GM12878 (cell line): ENCODE results near the gene DUSP18. TPM values are rescaled to one million over a fixed set of nuclear protein-coding genes. Genes with fewer than 3 reads are reported as not detected.

Experiments
- ATAC-seq: fragments of 200-7000 bp; cut with Tn5 transposase; 3 replicates; pipeline ENCODE4 v1.9.1; 2020; ENCODE audit warnings: mild to moderate bottlenecking, moderate library complexity
- BruUV-seq: library from RNA; stranded (reverse); fragments of 400-500 nt; replicated peaks from 2 replicates; lab custom pipeline; 2021; lab: Mats Ljungman, UMichigan
- CTCF ChIA-PET: fragments of 300-600 bp; sonication (Branson Sonifier 250); formaldehyde crosslinking; extraction: SDS; loops from one replicate; lab custom pipeline; 2021; ENCODE audit warnings: inconsistent platforms; lab: Yijun Ruan, JAX
- POLR2A ChIA-PET: fragments of 350-600 bp; formaldehyde crosslinking; extraction: SDS; loops from one replicate; lab custom pipeline; 2021; ENCODE audit warnings: inconsistent platforms; lab: Charles Lee
- RAD21 ChIA-PET: fragments of 300-600 bp; sonication (Branson Sonifier 250); formaldehyde crosslinking; loops from one replicate; lab custom pipeline; 2023; ENCODE audit warnings: antibody characterized with exemption; ENCODE audit not compliant: unreplicated experiment; lab: Charles Lee
- SMC1A ChIA-PET: fragments of 300-600 bp; sonication (Branson Sonifier 250); formaldehyde crosslinking; loops from one replicate; lab custom pipeline; 2023; ENCODE audit not compliant: unreplicated experiment, uncharacterized antibody; lab: Charles Lee
- DNase-seq: peaks from one replicate; pipeline ENCODE4 v3.0.0-alpha.2; 2011; ENCODE audit warnings: low read depth, low spot score
- FAIRE-seq: peaks from 3 replicates; lab custom pipeline; 2011; peaks lifted over from hg19 to GRCh38; lab: Jason Lieb, UNC
- H2AFZ ChIP-seq: 2 replicates; pipeline ENCODE4 v1.6.0; 2011; ENCODE audit warnings: low read depth, low read length, control low read depth; ENCODE audit not compliant: control insufficient read depth
- H3K27ac ChIP-seq: 2 replicates; pipeline ENCODE4 v1.5.1; 2011; ENCODE audit warnings: control low read depth; ENCODE audit not compliant: control insufficient read depth, insufficient read depth
- H3K27me3 ChIP-seq, 2 experiments: replicated peaks in 1 of 2; 2 replicates each; pipeline versions ENCODE4 v1.6.0 to v1.6.1; 2011; ENCODE audit warnings: low read length in 1 of 2; ENCODE audit not compliant: control insufficient read depth in 2 of 2, insufficient read depth in 2 of 2
- H3K36me3 ChIP-seq, 2 experiments: 2 replicates each; pipeline ENCODE4 v1.5.1; 2011; ENCODE audit warnings: low read length in 1 of 2; ENCODE audit not compliant: control insufficient read depth in 2 of 2, insufficient read depth in 2 of 2
- H3K4me1 ChIP-seq: 2 replicates; pipeline ENCODE4 v1.6.1; 2011; ENCODE audit warnings: mild to moderate bottlenecking, low read length, moderate library complexity, mixed read lengths; ENCODE audit not compliant: control insufficient read depth, insufficient read depth
- H3K4me2 ChIP-seq: 2 replicates; pipeline ENCODE4 v1.6.0; 2011; ENCODE audit warnings: control low read depth; ENCODE audit not compliant: control insufficient read depth, insufficient read depth
- H3K4me3 ChIP-seq: fragments of 200-600 bp; sonication (generic); 2 replicates; pipeline ENCODE4 v1.5.1; 2016
- H3K79me2 ChIP-seq: 2 replicates; pipeline ENCODE4 v1.6.0; 2011; ENCODE audit warnings: low read length; ENCODE audit not compliant: control insufficient read depth, insufficient read depth
- H3K9ac ChIP-seq: 2 replicates; pipeline ENCODE4 v1.8.0; 2011; ENCODE audit warnings: low read length, control low read depth, mixed read lengths; ENCODE audit not compliant: control insufficient read depth, insufficient read depth
- H3K9me3 ChIP-seq: replicated peaks from 3 replicates; pipeline ENCODE4 v1.5.1; 2011; ENCODE audit warnings: mild to moderate bottlenecking, low read length; ENCODE audit not compliant: control insufficient read depth, insufficient read depth
- H4K20me1 ChIP-seq: 2 replicates; pipeline ENCODE4 v1.6.0; 2011; ENCODE audit not compliant: control insufficient read depth, insufficient read depth
- ASH2L ChIP-seq: fragments of 300-600, 200-600 bp; sonication (generic); IDR thresholded peaks from 2 replicates; pipeline ENCODE4 v1.6.1; 2017; ENCODE audit warnings: low read depth, mild to moderate bottlenecking, borderline replicate concordance
- CHD1 ChIP-seq: IDR thresholded peaks from 2 replicates; pipeline ENCODE4 v1.6.1; 2012; ENCODE audit warnings: low read depth, low read length, improper control_type of control experiment
- HSF1 ChIP-seq: fragments of 150-350 bp; IDR thresholded peaks from 2 replicates; pipeline ENCODE4 v1.6.1; 2014; ENCODE audit warnings: mild to moderate bottlenecking, low read depth, low read length
- IRF4 ChIP-seq: IDR thresholded peaks from 2 replicates; pipeline ENCODE4 v1.6.1; 2011; ENCODE audit warnings: low read depth, low read length
- KLF5 ChIP-seq: fragments of 450-650 bp; IDR thresholded peaks from 2 replicates; pipeline ENCODE4 v1.6.1; 2014; ENCODE audit warnings: mild to moderate bottlenecking; ENCODE audit not compliant: partially characterized antibody
- MEF2A ChIP-seq: IDR thresholded peaks from 2 replicates; pipeline ENCODE4 v1.6.1; 2011; ENCODE audit warnings: low read depth, mild to moderate bottlenecking, low read length, moderate library complexity; ENCODE audit not compliant: insufficient read depth
- RELA ChIP-seq: fragments of 450-650 bp; IDR thresholded peaks from 2 replicates; pipeline ENCODE4 v1.8.0; 2014; ENCODE audit warnings: borderline replicate concordance; ENCODE audit not compliant: partially characterized antibody
- REST ChIP-seq: IDR thresholded peaks from 2 replicates; pipeline ENCODE4 v1.6.1; 2012; ENCODE audit warnings: mild to moderate bottlenecking, low read depth, low read length
- SIN3A ChIP-seq: IDR thresholded peaks from 2 replicates; pipeline ENCODE4 v1.6.1; 2012; ENCODE audit warnings: low read depth, low read length, improper control_type of control experiment
- STAT3 ChIP-seq: IDR thresholded peaks from 2 replicates; pipeline ENCODE4 v1.6.1; 2011; ENCODE audit warnings: low read depth, low read length, improper control_type of control experiment
- USF2 ChIP-seq: IDR thresholded peaks from 2 replicates; pipeline ENCODE4 v1.6.1; 2011; ENCODE audit warnings: low read depth, low read length, improper control_type of control experiment, borderline replicate concordance
- ZBED1 ChIP-seq: IDR thresholded peaks from 2 replicates; pipeline ENCODE4 v1.6.1; 2016; ENCODE audit warnings: borderline replicate concordance
- ZNF274 ChIP-seq: IDR thresholded peaks from one replicate; pipeline ENCODE4 v1.8.0; 2011; ENCODE audit not compliant: insufficient read length, insufficient read depth
- WGBS: methylation state at CpG from one replicate; pipeline ENCODE4 v1.1.6; 2016; ENCODE audit warnings: low lambda C conversion rate; ENCODE audit not compliant: insufficient replicate concordance, insufficient coverage; ENCODE audit errors: missing lambda C conversion rate; 5-methylcytosine and 5-hydroxymethylcytosine counted together
- in situ Hi-C: fragments of 300-500 bp; cut with MboI; formaldehyde crosslinking; loops from 9 replicates; pipeline ENCODE4 v1.14.3; 2018; ENCODE audit warnings: mixed read lengths
- intact Hi-C: fragments of 100-400 bp; cut with micrococcal nuclease; formaldehyde crosslinking; loops from one replicate; pipeline ENCODE4 v1.14.2; 2022; ENCODE audit not compliant: unreplicated experiment
- polyA plus RNA-seq, 11 experiments: library from polyadenylated mRNA; depleted of rRNA in 4 of 11; unstranded in 6 of 11; stranded (reverse) in 5 of 11; fragments of >200 nt; fragmentation: Nextera tagmentation in 4 of 11; fragmentation: Illumina TruSeq in 1 of 11; extraction: Ambion mirVana in 4 of 11; extraction: Trizol in 1 of 11; gene quantifications; 1 replicate in 1 of 11; 2 replicates in 10 of 11; pipeline versions ENCODE4 v1.2.1 to v1.2.3, GENCODE V29; 2011 to 2016; ENCODE audit warnings: inconsistent platforms in 2 of 11, missing spikeins in 2 of 11, low read depth in 1 of 11
- total RNA-seq, 4 experiments: library from RNA; depleted of rRNA in 3 of 4; stranded (reverse); fragments of >200 nt in 3 of 4; fragmentation: Illumina TruSeq in 1 of 4; extraction: Trizol in 1 of 4; gene quantifications; 2 replicates each; pipeline versions ENCODE4 v1.2.1 to v1.2.3, GENCODE V29; 2013 to 2021
- TF ChIP-seq, protein P1 (sequence below): fragments of 450-650 bp; IDR thresholded peaks from 2 replicates; pipeline ENCODE4 v1.6.1; 2017; ENCODE audit warnings: mild to moderate bottlenecking, moderate library complexity

The DUSP18 gene
- total and polyA plus RNA-seq, 10 of the 15 experiments (the other 5 are each of a cell fraction or from before 2014, with no cell fraction given) = 1.9 to 11.9 (median 7.7) TPM

GRCh38 chr22:30612789-30613188, 54.9 kb downstream of the DUSP18 start:
- CTCF ChIA-PET = interaction anchor here (1.5 kb wide), 1 partner anchor 9 kb away, joined by 3 read pairs; no protein-coding TSS in a partner anchor
- Histone ChIP-seq H3K79me2 (no peaks in the 10 kb centered on the region), H3K27ac (no peak overlapping the region), H3K36me3 (no peaks in the 10 kb centered on the region), H2AFZ (no peak overlapping the region), H3K9ac (no peak overlapping the region), H3K4me3 (no peak overlapping the region), H3K27me3 (no peaks in the 10 kb centered on the region), H3K9me3 (no peaks in the 10 kb centered on the region), H3K4me1 (peaks cover 28% of the 10 kb centered on the region), H4K20me1 (no peaks in the 10 kb centered on the region), H3K4me2 (no peak overlapping the region)
- no TSS peak for BruUV-seq
- 77% methylated on average over 8 of the region's 8 CpGs for WGBS
- POLR2A ChIA-PET = no interaction called here
- RAD21 ChIA-PET = no interaction called here
- ATAC-seq (no peak), FAIRE-seq (no peak), DNase-seq (no peak)
- intact Hi-C loops (no loop called here), in situ Hi-C loops (no loop called here)
- SMC1A ChIA-PET = no interaction called here
- TF ChIP-seq ZBED1 = no peak
- no peak for TF ChIP-seq SIN3A
- no peak for TF ChIP-seq RELA
- TF ChIP-seq ZNF274 = no peak
- no peak for TF ChIP-seq CHD1
- TF ChIP-seq USF2 = no peak
- TF ChIP-seq ASH2L = no peak
- TF ChIP-seq MEF2A = no peak
- no peak for TF ChIP-seq REST
- TF ChIP-seq, protein P1, sequence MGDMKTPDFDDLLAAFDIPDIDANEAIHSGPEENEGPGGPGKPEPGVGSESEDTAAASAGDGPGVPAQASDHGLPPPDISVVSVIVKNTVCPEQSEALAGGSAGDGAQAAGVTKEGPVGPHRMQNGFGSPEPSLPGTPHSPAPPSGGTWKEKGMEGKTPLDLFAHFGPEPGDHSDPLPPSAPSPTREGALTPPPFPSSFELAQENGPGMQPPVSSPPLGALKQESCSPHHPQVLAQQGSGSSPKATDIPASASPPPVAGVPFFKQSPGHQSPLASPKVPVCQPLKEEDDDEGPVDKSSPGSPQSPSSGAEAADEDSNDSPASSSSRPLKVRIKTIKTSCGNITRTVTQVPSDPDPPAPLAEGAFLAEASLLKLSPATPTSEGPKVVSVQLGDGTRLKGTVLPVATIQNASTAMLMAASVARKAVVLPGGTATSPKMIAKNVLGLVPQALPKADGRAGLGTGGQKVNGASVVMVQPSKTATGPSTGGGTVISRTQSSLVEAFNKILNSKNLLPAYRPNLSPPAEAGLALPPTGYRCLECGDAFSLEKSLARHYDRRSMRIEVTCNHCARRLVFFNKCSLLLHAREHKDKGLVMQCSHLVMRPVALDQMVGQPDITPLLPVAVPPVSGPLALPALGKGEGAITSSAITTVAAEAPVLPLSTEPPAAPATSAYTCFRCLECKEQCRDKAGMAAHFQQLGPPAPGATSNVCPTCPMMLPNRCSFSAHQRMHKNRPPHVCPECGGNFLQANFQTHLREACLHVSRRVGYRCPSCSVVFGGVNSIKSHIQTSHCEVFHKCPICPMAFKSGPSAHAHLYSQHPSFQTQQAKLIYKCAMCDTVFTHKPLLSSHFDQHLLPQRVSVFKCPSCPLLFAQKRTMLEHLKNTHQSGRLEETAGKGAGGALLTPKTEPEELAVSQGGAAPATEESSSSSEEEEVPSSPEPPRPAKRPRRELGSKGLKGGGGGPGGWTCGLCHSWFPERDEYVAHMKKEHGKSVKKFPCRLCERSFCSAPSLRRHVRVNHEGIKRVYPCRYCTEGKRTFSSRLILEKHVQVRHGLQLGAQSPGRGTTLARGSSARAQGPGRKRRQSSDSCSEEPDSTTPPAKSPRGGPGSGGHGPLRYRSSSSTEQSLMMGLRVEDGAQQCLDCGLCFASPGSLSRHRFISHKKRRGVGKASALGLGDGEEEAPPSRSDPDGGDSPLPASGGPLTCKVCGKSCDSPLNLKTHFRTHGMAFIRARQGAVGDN = no peak
- TF ChIP-seq KLF5 = no peak
- no peak for TF ChIP-seq STAT3
- TF ChIP-seq IRF4 = no peak
- no peak for TF ChIP-seq HSF1
